HuH-7.5 (cell line): ENCODE measurements around the gene RAB3IP.
A peak's percentile ranks its signal among the peaks of the same experiment; 100 is the strongest.
"Not testable (repeated sequence)": the region's sequence is repeated elsewhere in the genome, so short reads cannot be mapped to it uniquely, and the experiment has no call there.

Experiments
- DNase-seq: peaks from one replicate; pipeline ENCODE4 v3.0.0; 2011; ENCODE audit warnings: low spot score

RAB3IP gene

DNA sequence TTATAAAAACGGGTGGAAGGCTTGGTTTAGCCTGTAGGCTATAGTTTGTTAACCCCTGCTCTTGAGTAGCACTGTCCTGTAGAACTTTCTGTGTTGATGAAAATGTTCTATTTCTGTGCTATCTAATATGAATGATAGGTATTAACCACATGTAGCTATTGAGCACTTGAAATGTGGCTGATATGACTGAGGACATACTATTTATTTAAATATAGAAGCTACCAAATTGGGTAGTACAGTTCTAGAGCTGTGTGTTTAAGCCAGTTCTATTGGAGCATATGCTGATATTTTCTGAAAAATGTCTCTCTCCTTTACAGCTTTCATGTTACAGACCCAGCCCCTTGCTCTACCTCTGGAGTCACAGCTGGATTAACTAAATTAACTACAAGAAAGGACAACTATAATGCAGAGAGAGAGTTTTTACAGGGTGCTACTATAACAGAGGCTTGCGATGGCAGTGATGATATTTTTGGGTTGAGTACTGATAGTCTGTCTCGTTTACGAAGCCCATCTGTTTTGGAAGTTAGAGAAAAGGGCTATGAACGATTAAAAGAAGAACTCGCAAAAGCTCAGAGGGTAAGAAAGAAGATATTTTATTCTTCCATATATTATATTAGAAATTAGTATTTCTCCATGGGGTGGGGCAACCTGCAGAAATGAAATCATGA, 17.6 kb downstream of the RAB3IP start:
- no peak for DNase-seq

DNA sequence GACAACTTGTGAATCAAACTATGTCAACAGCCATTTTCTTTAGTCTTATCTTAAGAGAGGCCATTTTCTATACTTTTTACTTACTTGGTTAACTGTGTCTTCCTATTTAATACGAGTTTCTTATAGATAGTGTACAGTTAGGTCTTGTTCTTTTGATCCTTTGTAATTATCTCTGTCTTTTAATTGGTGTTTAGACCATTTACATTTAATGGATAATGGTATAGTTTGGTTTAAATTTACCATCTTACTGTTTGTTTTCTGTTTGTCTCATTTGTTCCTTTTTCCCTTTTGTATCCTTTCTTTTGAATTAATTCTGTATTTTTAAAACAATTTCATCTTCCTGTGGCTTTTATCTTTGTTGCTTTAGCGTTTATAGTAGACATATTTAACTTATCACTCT, 19.4 kb downstream of the RAB3IP start:
- no peak for DNase-seq

GRCh38 chr12:69759581-69759980, 20.9 kb downstream of the RAB3IP start:
- DNase-seq, result not testable (repeated sequence)

DNA sequence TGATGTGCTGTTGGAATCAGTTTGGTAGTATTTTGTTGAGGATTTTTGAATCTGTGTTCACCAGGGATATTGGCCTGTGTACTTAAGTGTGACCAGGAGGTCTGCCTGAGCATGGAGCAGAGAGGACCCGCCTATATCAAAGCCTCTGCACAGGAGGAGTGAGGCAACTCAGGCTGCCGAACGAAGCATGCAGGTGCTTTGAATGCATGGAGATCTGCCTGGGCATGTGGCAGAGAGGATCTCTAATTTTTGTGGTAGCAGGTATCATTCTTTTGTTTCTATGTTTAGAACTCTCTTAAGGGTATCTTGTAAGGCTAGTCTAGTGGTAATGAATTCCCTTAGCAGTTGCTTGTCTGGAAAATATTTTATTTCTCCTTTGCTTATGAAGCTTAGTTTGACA, 26.9 kb downstream of the RAB3IP start:
- DNase-seq, result no peak

DNA sequence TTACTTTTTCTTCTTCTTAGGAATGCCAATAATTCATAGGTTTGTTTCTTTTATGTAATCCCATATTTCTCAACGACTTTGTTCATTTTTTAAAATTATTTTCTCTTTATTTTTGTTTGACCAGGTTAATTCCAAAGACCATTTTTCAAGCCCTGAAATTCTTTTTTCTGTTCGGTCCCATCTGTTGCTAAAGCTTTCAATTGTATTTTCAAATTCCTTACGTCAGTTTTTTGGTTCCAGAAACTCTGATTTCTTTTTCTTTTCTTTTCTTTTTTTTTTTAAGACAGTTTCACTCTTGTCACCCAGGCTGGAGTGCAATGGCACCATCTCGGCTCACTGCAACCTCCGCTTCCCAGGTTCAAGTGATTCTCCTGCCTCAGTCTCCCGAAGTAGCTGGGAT, 27.6 kb downstream of the RAB3IP start:
- DNase-seq, result no peak

DNA sequence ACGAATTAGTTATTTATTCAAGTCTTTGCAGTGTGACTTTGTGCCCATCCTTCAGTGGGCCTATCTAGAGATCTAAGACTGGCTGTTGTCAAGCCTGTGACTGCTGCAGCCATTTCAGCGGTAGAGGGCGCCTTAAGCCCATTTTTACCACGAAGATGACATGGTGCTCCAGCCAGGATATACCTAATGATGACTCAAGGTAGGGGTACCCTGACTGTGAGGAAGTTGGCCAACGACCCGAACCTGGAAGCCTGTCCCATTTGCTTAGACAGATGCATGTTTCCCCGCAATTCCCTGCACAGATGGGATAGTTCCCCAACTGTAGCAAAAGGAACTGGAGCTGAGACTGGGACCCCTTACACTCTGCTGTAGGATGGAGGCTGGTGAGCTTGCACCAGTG, 41.3 kb downstream of the RAB3IP start:
- peak; percentile 24 for DNase-seq

DNA sequence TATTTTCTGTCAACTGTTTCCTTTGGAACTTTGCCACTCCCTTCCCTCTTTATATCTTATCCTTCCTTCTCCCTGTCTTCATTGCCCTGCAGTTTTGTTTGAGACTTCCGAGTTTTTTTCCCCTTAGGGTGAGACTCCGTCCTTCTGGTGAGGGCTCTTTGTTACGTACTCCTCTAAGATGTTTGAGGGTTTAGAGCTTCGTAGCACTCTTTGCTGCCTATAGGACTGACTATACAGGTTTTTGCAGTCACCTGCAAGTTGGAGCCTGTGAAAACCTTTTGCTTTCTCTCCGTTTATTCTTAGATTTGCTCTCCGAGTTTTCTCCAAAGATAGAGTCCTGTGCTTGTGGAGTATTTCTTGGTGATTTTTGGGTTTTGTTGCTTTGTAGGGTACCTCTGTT, 44.7 kb downstream of the RAB3IP start:
- no peak for DNase-seq

- DNase-seq, result no peak
Observed at GRCh38 chr12:69789351-69789750, 50.7 kb downstream of the RAB3IP start.

- no peak for DNase-seq
Observed at GRCh38 chr12:69792533-69792932, 53.9 kb downstream of the RAB3IP start.

DNA sequence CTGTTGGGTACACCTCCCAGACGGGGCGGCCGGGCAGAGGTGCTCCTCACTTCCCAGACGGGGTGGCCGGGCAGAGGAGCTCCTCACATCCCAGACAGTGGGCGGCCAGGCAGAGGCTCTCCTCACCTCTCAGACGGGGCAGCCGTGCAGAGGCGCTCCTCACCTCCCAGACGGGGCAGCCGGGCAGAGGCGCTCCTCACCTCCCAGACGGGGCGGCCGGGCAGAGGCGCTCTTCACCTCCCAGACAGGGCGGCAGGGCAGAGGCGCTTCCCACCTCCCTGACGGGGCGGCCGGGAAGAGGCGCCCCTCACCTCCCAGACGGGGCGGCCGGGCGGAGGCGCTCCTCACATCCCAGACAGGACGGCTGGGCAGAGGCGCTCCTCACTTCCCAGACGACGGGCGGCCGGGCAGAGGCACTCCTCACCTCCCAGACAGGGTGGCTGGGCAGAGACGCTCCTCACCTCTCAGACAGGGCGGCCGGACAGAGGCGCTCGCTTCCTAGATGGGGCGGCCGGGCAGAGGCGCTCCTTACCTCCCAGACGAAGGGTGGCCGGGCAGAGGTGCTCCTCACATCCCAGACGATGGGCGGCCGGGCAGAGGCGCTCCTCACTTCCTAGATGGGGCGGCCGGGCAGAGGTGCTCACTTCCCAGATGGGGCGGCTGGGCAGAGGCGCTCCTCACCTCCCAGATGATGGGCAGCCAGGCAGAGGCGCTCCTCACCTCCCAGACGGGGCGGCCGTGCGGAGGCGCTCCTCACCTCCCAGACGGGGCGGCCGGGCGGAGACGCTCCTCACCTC, 68.6 kb downstream of the RAB3IP start:
- not testable (repeated sequence) for DNase-seq

DNA sequence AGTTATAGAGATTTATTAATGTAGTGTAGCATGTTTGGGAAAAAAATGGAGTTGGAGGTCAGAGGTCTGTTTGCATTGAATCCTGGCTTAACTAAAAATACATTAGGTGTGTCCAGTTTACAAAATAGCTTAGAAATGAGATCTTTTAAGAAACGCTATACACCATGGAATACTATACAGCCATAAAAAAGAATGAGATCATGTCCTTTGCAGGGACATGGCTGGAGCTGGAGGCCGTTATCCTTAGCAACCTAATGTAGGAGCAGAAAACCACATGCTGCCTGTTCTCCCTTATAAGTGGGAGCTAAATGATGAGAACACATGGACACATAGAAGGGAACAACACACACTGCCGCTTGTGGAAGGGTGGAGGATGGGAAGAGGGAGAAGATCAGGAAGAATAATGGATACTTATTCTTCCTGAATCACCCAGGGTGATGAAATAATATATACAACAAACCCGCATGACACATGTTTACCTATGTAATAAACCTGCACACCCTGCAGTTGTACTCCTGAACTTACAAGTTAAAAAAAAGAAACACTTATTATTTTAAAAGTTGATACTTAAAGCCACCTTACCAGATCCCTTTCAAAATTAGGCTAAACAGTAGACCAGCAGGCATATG, 72.3 kb downstream of the RAB3IP start:
- DNase-seq, result no peak

GRCh38 chr12:69816082-69816481, 77.4 kb downstream of the RAB3IP start:
- no peak for DNase-seq

DNA sequence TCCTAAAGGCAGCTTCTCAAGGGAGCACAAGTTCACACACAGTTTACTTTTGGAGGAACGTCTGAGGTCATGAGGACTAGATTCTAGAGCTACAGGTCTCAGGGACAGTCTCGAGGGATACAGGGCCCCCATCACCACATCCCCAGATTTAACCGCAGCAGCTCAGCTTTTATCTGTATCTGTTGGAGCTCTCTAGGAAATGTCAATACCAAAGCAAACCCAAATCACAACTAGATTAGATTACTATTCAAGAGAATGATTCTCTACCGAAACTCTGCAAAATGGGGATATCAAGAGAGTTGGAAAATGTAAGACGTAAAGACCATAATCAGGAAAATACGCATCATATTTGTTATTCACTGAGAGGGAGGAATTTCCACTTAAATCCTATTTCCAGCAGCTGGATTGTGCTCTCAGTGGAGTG, 82.4 kb downstream of the RAB3IP start:
- DNase-seq, result no peak

GRCh38 chr12:69821456-69822159, 82.9 kb downstream of the RAB3IP start:
- no peak for DNase-seq

DNA sequence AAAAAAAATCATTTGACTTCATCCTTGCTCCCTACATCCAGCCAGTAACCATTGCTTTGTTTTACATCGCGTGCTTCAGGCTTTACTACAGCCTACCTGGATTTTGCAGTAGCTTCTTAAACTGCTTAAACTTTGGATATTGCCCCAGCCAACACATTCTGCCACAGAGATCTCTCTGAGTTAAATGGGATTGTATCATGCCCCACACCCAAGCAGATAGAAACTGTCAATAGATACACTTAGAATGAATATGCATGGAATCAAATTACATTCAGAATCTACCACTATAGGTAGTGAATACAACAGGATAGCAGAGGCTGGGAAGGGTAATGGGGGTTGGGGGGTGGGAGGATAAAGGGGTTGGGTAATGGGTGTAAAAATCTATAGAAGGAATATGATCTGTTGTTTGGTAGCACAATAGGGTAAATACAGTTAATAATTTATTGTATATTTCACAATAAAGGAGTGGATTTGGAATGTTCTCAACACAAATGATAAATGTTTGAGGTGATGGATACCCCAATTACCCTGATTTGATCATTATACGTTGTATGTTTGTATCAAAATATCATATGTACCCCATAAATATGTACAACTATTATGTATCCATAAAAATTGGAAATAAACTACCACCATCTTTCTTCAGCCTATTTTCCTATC, 83.7 kb downstream of the RAB3IP start:
- no peak for DNase-seq

DNA sequence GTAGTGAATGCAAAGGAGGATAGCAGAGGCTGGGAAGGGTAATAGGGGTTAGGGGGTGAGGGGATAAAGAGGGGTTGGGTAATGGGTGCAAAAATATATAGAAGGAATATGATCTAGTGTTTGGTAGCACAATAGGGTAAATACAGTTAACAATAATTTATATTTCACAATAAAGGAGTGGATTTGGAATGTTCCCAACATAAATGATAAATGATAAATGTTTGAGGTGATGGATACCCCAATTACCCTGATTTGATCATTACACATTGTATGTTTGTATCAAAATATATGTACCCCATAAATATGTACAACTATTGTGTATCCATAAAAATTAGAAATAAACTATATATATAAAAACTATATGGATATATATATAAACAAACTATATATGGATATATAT, 85.4 kb downstream of the RAB3IP start:
- no peak for DNase-seq

DNA sequence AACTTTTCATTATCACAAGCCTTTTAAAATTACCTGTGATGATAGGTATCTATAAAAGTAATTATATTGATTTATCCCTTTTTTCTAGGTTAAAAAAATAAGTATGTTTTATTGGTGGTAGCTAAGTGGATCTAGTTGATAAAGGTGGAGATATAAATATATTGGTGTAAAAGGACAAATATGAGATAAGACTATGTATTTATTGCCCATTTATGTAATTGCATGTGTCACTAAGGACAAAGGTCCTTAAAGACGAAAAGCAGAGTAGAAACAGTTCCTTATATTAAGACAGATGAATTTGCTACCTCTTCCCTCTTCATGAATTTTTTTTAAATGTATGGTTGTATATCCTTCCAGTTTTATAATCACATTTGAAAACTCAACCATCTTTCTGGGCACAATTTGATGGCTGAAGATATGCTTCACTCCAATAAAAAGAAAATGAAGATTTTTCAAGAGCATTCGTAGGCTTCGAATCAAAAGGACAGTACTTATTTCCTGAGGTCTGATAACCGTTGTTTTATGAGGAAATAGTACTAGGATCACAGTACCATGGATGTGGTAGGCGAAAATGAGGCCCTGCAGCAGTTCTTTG, 86.4 kb downstream of the RAB3IP start, which contains the start of gene MYRFL:
MYRFL (plus strand) TSS at position 262 of the 595 bp plus-strand sequence; CDS start at position 553, 291 bp downstream.
- no peak for DNase-seq

GRCh38 chr12:69828897-69829296, 90.2 kb downstream of the RAB3IP start:
- DNase-seq, result no peak

- no peak for DNase-seq
Observed at GRCh38 chr12:69833696-69834095, 95.0 kb downstream of the RAB3IP start.

- DNase-seq, result no peak
Observed at GRCh38 chr12:69834147-69834546, 95.5 kb downstream of the RAB3IP start.

DNA sequence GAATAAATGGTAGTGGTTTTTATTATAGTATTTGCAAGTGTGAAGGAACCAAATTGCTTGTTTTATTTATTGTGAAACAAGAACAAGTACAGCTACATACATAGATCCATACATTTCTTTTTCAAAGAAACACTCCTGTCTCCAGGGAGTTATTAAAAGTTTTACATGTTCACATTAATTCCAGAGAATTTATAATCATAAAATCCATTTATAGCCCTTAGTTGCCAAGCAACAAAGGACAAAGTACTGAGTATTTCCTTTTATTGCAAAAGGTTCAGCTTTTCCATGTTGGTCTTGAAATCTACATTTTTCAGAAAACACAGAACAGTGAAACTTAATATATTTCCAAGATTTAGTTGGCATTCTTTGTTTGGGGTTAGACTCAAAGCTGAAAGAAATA, 95.9 kb downstream of the RAB3IP start:
- DNase-seq, result no peak
